ENCODE measurements around the gene TEX19.
"Not testable (repeated sequence)": the region's sequence is repeated elsewhere in the genome, so short reads cannot be mapped to it uniquely, and the experiment has no call there.

TEX19 gene

GRCh38 chr17:82356845-82357355 lies 2.1 kb upstream of the TEX19 start:
- DNase-seq (ENCODE audit: low read depth in 2 of 2) = no peak

- DNase-seq (ENCODE audit: low read depth in 2 of 2) = no peak
Measured at GRCh38 chr17:82357394-82357793, 1.7 kb upstream of the TEX19 start.

DNA sequence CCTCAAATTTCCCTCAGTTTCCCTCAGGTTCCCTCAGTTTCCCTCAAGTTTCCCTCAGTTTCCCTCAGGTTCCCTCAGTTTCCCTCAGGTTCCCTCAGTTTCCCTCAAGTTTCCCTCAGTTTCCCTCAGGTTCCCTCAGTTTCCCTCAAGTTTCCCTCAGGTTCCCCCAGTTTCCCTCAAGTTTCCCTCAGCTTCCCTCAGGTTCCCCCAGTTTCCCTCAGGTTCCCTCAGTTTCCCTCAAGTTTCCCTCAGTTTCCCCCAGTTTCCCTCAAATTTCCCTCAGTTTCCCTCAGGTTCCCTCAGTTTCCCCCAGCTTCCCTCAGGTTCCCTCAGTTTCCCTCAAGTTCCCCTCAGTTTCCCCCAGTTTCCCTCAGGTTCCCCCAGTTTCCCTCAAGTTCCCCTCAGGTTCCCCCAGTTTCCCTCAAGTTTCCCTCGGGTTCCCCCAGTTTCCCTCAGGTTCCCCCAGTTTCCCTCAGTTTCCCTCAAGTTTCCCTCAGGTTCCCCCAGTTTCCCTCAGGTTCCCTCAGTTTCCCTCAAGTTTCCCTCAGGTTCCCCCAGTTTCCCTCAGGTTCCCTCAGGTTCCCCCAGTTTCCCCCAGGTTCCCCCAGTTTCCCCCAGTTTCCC lies 516 bp downstream of the TEX19 start:
- DNase-seq (ENCODE audit: low read depth in 2 of 2) = not testable (repeated sequence)

- no peak for DNase-seq (ENCODE audit: low read depth in 2 of 2)
Measured at GRCh38 chr17:82361885-82362633, 3.0 kb downstream of the TEX19 start.

DNA sequence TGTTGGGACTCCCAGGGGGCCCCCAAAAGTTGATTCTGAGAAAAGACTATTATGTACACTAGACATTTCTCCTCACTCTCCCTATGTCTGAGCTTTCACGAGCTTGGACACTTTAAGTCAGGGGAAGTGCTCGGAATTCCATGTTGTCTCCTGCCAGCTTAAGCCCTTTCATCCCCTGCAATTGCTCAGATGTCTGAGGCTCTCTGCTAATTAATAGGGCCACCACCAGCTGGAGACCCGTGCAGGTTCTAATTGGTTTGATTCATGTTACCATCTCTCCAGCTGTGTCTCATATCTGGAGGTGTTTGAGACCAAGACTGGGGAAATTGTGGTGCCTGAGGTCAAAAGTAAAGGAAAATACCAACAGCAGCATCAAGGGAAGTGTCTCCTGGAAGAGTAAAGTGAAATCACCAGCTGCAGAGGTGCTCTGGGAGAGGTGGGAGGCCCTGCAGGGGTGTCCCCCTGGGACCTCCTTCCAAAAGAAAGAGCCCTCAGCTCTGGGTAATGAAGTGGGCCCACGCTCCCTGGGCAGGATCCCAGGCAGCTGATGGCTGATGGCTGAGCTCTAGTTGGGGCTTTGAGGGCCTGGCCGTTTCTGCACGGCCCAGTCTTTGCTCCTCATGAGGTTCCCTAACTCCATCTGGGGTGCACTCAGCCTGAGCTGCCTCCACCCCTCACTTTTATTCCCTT lies 6.7 kb downstream of the TEX19 start:
- no peak for DNase-seq (ENCODE audit: low read depth in 2 of 2)

DNA sequence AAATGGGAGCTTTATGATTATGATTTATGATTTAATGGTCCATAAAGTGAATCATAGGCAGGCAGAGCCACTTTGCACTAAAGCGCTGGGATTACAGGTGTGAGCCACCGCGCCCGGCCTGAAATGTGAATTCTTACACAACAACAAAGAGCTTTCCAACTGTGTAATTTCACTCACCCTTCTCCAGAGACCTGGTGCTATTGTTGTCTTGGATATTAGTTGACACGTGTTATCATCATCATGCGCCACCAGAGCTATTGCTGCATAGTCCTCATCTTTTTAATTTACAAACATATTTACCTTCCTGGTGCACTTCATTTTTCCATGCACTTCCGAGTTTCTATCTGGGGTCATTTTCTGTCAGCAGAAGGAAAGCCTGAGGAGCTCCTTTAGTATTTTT lies 7.7 kb downstream of the TEX19 start:
- DNase-seq (ENCODE audit: low read depth in 2 of 2) = no peak

GRCh38 chr17:82367724-82368524 lies 8.9 kb downstream of the TEX19 start:
- no peak for DNase-seq (ENCODE audit: low read depth in 2 of 2)

DNA sequence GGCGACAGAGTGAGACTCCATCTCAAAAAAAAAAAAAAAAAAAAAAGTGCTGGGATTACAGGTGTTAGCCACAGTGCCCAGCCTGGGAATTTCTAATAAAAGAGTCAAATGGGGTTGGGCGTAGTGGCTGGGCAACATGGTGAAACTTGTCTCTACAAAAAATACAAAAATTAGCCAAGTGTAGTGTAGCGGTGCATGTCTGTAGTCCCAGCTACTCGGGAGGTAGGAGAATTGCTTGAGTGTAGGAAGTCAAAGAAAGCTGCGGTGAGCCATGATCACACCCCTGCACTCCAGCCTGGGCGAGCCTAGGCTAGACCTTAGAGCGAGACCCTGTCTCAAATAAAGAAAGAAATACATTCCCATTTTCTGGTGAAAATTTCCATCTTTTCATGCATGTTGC lies 10.2 kb downstream of the TEX19 start:
- no peak for DNase-seq (ENCODE audit: low read depth in 2 of 2)

DNA sequence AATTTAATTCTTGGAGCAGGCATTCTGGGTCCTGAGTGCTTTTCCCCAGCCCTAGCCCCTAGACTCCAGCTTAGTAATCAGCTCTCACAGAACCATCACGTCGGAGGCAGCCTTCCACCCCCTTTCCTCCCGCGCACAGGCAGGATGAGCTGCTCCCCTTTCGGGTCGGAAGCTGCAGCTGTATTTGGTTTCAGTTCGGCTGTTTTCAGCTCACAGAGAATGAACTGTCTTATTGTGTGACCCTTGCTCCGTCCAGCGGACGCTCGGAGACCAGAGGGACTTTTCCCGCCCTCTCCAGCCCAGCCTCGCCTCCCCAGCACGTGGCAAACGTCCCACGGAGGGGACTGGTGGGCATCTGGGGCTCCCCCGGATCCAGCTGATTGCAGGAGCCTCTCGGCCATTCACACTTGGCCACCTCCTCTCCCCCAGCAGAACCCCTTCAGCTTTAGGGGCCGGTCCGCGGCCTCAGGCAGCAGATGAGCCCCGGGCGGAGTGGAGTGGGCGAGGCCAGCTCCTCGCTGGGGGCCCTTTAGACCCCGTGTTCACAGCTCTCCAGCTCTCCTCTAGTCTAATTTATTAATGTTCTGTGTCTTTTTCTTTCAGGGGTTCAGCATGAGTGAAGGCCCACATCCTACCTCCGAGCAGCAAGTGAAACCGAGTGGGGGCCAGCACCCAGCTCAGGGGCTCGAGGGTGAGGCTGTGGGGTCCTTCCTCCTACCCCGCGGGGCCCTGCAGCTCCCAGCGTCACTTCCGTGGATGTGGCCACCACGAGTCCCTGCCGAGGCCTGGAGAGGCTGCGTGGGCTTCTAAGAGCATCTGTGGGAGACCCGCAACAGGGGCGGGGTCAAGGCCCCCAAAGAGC lies 11.7 kb downstream of the TEX19 start:
- DNase-seq (ENCODE audit: low read depth in 2 of 2) = no peak

DNA sequence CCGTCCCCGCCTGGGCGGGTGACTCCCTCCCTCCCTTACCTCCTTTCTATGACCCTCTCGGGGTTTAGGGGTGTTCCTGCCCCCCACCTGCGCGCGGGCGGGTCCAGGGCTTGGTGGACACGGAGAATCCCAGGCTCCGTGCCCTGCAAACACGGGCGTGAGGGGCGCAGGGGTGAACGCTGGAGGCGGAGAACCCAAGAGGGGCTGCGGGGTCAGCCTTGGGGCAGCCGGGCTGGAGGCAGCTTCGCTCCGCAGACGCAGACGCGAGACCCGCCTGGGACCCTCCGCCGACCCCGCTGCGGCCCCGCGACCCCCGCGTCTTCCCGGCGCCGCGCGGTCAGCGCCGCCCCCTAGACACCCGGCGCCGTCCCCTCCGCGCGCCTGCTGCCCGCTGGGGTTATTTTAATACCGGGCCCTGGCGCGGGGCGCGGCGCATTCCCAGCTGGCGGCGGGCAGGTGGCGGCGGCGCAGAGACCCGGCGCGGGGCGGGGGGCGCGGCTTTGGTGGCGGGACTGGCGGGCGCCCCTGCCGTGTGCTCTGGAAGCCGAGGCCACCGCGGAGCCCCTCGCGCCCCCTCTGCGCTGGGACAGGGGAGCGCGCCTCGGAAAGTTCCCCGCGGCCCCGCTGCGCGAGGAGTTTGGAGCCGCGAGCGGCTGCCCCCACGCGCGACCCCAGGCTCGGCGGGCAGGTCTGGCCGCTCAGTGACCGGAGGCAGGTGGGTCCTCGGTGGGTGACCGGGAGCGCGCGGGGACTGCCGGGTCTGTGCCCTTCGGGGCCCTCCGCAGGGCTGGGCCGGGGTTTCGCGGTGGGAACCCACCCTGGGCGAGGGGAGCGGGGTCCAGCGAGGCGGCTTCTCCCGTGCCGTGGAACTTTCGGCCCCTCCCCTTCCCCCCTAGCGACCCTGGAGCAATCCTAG lies 12.5 kb downstream of the TEX19 start, which contains the start of gene UTS2R:
Gene UTS2R, plus strand, starts transcription at position 433 of the 916 bp plus-strand sequence. CDS start 2,560 bp downstream, outside the sequence.
- no peak for DNase-seq (ENCODE audit: low read depth in 2 of 2)

DNA sequence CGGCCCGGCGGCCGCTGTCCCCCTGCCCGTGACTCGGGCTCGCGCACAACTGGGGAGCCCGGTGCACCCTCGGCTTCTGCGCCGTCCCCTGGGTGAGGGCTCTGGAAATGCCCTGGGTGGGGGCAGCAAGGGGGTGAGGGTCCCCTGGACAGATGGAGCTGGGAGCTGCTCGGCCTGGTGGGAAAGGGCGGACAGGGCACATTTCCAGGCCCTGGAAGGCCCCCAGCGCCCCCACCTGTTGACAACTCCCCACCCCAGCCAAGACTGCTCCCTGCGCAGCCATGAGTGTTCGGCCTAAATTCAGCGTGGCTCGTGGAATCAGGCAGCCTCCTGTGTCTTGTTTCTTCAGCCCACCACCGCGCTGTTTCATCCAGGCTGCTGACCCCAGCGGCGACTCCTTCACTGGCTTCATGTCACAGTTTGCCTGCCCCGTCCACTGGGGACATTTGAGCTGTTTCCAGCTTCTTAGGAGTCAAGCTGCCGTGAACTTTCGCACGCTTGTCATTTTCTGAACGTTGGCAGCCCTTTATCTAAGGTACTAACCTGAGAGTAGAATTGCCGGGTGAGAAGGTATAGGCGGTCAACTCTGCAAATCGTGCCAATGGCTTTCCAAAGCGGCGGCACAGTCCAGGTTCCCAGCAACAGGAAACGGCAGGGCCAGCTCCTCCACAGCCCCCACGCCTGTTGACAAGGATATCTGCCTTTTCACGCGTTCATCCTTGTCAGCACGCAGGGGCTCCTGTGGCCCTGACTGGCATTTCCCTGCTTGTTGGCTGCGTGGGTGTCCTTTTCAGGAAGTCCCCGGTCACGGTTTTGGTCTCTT lies 13.4 kb downstream of the TEX19 start:
- no peak for DNase-seq (ENCODE audit: low read depth in 2 of 2)

- DNase-seq (ENCODE audit: low read depth in 2 of 2) = not testable (repeated sequence)
Measured at GRCh38 chr17:82373072-82373452, 14.0 kb downstream of the TEX19 start.

DNA sequence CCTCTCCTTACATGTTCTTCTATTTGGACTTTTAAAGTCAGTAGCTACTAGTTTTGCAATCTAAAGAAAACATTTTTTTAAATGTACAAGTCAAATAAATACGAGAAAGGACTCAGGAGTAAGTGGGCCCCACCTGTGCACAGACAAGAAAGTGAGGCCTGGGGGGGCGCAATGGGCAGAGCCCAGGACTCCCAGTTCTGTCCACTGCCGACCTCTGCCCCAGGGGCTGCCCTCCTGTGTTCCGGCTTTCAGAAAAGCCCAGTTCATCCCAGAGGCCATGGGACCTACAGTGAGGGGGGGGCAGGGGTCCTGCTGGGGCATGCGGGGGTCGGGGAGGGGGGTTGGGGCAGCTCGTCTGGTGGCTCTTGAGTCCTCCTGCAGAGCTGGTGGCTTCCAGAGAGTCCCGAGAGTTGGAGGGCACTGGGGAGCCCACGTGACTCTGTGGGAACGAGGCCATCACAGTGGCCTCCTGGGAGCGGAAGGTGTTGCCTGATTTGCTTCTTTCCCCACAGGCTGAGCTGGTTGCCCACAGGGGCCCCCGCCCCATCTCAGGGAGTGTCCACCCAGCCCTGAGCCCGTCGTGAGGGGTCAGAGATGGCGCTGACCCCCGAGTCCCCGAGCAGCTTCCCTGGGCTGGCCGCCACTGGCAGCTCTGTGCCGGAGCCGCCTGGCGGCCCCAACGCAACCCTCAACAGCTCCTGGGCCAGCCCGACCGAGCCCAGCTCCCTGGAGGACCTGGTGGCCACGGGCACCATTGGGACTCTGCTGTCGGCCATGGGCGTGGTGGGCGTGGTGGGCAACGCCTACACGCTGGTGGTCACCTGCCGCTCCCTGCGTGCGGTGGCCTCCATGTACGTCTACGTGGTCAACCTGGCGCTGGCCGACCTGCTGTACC lies 14.9 kb downstream of the TEX19 start:
- no peak for DNase-seq (ENCODE audit: low read depth in 2 of 2)

DNA sequence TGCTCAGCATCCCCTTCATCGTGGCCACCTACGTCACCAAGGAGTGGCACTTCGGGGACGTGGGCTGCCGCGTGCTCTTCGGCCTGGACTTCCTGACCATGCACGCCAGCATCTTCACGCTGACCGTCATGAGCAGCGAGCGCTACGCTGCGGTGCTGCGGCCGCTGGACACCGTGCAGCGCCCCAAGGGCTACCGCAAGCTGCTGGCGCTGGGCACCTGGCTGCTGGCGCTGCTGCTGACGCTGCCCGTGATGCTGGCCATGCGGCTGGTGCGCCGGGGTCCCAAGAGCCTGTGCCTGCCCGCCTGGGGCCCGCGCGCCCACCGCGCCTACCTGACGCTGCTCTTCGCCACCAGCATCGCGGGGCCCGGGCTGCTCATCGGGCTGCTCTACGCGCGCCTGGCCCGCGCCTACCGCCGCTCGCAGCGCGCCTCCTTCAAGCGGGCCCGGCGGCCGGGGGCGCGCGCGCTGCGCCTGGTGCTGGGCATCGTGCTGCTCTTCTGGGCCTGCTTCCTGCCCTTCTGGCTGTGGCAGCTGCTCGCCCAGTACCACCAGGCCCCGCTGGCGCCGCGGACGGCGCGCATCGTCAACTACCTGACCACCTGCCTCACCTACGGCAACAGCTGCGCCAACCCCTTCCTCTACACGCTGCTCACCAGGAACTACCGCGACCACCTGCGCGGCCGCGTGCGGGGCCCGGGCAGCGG lies 15.7 kb downstream of the TEX19 start:
- DNase-seq (ENCODE audit: low read depth in 2 of 2) = no peak

GRCh38 chr17:82375359-82376041 lies 16.5 kb downstream of the TEX19 start:
- DNase-seq (ENCODE audit: low read depth in 2 of 2) = no peak

DNA sequence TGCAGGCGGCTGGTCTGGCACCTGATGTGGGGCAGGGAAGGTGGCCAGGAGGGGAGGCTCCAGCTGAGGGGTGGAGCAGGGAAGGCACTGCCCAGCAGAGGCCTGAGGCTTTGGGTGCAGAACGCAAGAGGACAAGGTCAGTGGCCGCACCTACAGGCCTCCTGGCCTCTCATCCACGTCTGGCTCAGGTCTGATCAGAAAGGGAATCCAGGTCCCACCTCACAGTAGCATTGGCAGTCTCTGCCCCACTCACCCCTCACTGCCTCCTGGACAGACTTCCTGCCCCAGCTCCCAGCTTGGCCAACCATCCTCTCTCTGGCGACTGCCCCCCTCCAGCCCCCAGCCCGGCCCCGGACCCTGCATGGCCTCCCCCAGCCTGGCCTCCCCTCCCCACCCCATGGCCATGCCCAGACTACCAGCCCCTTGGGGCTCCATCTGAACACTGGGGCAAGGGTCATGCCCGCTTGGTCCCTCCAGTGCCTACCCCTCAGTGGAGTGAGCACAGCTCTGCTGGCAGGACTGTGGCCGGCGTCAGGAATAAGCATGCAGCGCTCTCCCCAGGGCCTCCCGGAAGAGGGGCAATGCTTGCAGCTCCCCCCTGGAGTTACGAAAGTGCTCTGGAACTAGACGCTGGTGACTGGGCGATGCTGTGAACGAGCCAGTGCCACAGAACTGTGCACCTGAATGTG lies 17.1 kb downstream of the TEX19 start:
- DNase-seq (ENCODE audit: low read depth in 2 of 2) = no peak

All from stimulated activated CD8-positive, alpha-beta memory T cell treated with anti-CD3 and anti-CD28 coated beads, Interleukin-15, amount 100 ng/mL, for 48 hours (primary cell).